Lung (tissue), 12 donors: ENCODE measurements around the gene ODAD4. TPM values are rescaled to one million over a fixed set of nuclear protein-coding genes. Genes with fewer than 3 reads are reported as not detected.

Experiments
- ATAC-seq: fragments of 200-7000 bp; cut with Tn5 transposase; one replicate; pipeline ENCODE4 v1.9.1; 2020; ENCODE audit warnings: moderate number of reproducible peaks; ENCODE audit not compliant: insufficient read depth, low FRiP score
- DNase-seq, 3 donors: peaks; one replicate each; pipeline ENCODE4 v3.0.0-alpha.2; 2013 to 2017
- H3K27ac ChIP-seq, 2 donors: one replicate each; pipeline ENCODE4 v1.5.1; 2013; ENCODE audit warnings: mild to moderate bottlenecking in 2 of 2, moderate library complexity in 2 of 2, control low read depth in 1 of 2, inconsistent platforms in 1 of 2, low read depth in 1 of 2, low read length in 1 of 2
- H3K27me3 ChIP-seq, 3 donors: one replicate each; pipeline ENCODE4 v1.5.1; 2013; ENCODE audit warnings: low read length in 2 of 3; ENCODE audit not compliant: control insufficient read depth in 3 of 3, insufficient read depth in 3 of 3
- H3K36me3 ChIP-seq, 4 donors: one replicate each; pipeline ENCODE4 v1.5.1; 2013; ENCODE audit warnings: low read length in 4 of 4, mild to moderate bottlenecking in 1 of 4, moderate library complexity in 1 of 4; ENCODE audit not compliant: control insufficient read depth in 4 of 4, insufficient read depth in 4 of 4
- H3K4me1 ChIP-seq, 5 donors: one replicate each; pipeline ENCODE4 v1.5.1; 2013; ENCODE audit warnings: low read length in 5 of 5, mild to moderate bottlenecking in 2 of 5, moderate library complexity in 1 of 5; ENCODE audit not compliant: control insufficient read depth in 5 of 5, insufficient read depth in 5 of 5
- H3K4me3 ChIP-seq: one replicate; pipeline ENCODE4 v1.5.1; 2013; ENCODE audit warnings: mild to moderate bottlenecking, control low read depth, moderate library complexity
- H3K9ac ChIP-seq, 2 donors: one replicate each; pipeline ENCODE4 v1.5.1; 2013; ENCODE audit warnings: low read length in 2 of 2, control low read depth in 1 of 2; ENCODE audit not compliant: insufficient read depth in 1 of 2
- H3K9me3 ChIP-seq, 4 donors: one replicate each; pipeline ENCODE4 v1.5.1; 2013; ENCODE audit warnings: low read length in 3 of 4, mild to moderate bottlenecking in 1 of 4, moderate library complexity in 1 of 4; ENCODE audit not compliant: control insufficient read depth in 4 of 4, insufficient read depth in 3 of 4
- WGBS, 2 donors: extraction: QIAGEN DNeasy Blood & Tissue Kit; methylation state at CpG; one replicate each; pipeline ENCODE4 v1.1.7; 2013; 5-methylcytosine and 5-hydroxymethylcytosine counted together
- polyA plus RNA-seq, 2 donors: library from polyadenylated mRNA; stranded (reverse); fragments of 200-250 nt; gene quantifications; one replicate each; pipeline ENCODE4 v1.2.1, GENCODE V29; 2013
- total RNA-seq, 2 donors: library from RNA; depleted of rRNA in 1 of 2; stranded (reverse); fragments of >200 nt in 1 of 2; gene quantifications; one replicate each; pipeline ENCODE4 v1.2.1, GENCODE V29; 2014 to 2021
- TF ChIP-seq, protein P1 (sequence below): IDR thresholded peaks from 2 replicates; pipeline ENCODE4 v1.5.1; 2012; ENCODE audit warnings: mild to moderate bottlenecking; ENCODE audit errors: control extremely low read depth, extremely low read depth
- donor health status: control.
- donor health status: control.
- donor health status: Bipolar disorder and iron deficiency.
- donor health status: healthy.
- donor health status: DM: yes; HTN: yes; CAD: no.

The ODAD4 gene
- total and polyA plus RNA-seq, 4 donors, result 5.4 to 16.7 (median 9.2) TPM

GRCh38 chr17:41901646-41902045 lies 28.8 kb upstream of the ODAD4 start:
- 84 to 87% methylated on average over 11 of the region's 11 CpGs for WGBS, 2 donors
- no peak overlapping the region for H3K27ac ChIP-seq
- no peak overlapping the region for H3K4me3 ChIP-seq
- no peaks in the 10 kb centered on the region for H3K4me1 ChIP-seq
- ATAC-seq (no peak), DNase-seq (no peak)
- no peaks in the 10 kb centered on the region for H3K27me3 ChIP-seq
- TF ChIP-seq, protein P1, sequence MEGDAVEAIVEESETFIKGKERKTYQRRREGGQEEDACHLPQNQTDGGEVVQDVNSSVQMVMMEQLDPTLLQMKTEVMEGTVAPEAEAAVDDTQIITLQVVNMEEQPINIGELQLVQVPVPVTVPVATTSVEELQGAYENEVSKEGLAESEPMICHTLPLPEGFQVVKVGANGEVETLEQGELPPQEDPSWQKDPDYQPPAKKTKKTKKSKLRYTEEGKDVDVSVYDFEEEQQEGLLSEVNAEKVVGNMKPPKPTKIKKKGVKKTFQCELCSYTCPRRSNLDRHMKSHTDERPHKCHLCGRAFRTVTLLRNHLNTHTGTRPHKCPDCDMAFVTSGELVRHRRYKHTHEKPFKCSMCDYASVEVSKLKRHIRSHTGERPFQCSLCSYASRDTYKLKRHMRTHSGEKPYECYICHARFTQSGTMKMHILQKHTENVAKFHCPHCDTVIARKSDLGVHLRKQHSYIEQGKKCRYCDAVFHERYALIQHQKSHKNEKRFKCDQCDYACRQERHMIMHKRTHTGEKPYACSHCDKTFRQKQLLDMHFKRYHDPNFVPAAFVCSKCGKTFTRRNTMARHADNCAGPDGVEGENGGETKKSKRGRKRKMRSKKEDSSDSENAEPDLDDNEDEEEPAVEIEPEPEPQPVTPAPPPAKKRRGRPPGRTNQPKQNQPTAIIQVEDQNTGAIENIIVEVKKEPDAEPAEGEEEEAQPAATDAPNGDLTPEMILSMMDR, result no peak
- no peaks in the 10 kb centered on the region for H3K9me3 ChIP-seq
- peaks cover 24 to 66% (median 46%) of the 10 kb centered on the region in 4 donors for H3K36me3 ChIP-seq
- no peak overlapping the region for H3K9ac ChIP-seq

GRCh38 chr17:41904242-41904841 lies 26.1 kb upstream of the ODAD4 start:
- Histone ChIP-seq H3K27me3 (no peaks in the 10 kb centered on the region), H3K27ac (no peak overlapping the region), H3K9me3 (no peaks in the 10 kb centered on the region), H3K4me1 (peaks cover 0 to 7% (median 0%) of the 10 kb centered on the region in 5 donors), H3K36me3 (peaks cover 16 to 65% (median 37%) of the 10 kb centered on the region in 4 donors), H3K9ac (no peak overlapping the region), H3K4me3 (no peak overlapping the region)
- TF ChIP-seq, protein P1, result no peak
- 93% methylated on average over 7 of the region's 7 CpGs for WGBS, 2 donors
- DNase-seq (no peak), ATAC-seq (no peak)

DNA sequence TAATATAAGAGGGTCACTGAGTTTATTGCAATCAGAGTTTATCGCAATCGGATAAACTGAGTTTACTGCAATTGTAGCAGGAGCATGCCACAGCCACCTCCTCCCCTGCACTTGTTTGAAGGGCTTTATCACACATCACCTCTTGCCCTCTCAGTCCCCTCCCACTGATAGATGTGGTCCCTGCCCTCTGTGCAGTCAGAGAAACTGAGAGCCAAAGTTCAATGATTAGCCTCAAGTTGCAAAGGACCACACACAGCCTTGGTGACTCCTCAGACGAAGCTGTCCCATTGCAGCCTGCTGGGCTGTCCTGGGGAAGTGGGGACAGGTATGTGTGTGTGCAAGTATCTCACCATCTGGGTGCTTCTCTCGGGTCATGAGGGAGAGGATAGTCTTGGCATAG lies 25.2 kb upstream of the ODAD4 start:
- Histone ChIP-seq H3K27me3 (no peaks in the 10 kb centered on the region), H3K4me3 (no peak overlapping the region), H3K9me3 (no peaks in the 10 kb centered on the region), H3K9ac (no peak overlapping the region), H3K27ac (no peak overlapping the region), H3K36me3 (peaks cover 23 to 70% (median 41%) of the 10 kb centered on the region in 4 donors), H3K4me1 (peaks cover 0 to 7% (median 0%) of the 10 kb centered on the region in 5 donors)
- DNase-seq (no peak), ATAC-seq (no peak)
- WGBS, 2 donors, result 95% methylated on average over 4 of the region's 4 CpGs
- TF ChIP-seq, protein P1, result no peak
